ENCODE measurements around the gene NTM.

Gene NTM

GRCh38 chr11:132095230-132096131 is 725.1 kb downstream of the NTM start:
- DNase-seq = no peak

GRCh38 chr11:132096132-132096825 is 725.9 kb downstream of the NTM start:
- DNase-seq = no peak

GRCh38 chr11:132099692-132100091 is 729.3 kb downstream of the NTM start:
- no peak for DNase-seq

GRCh38 chr11:132100583-132100982 is 730.2 kb downstream of the NTM start:
- no peak for DNase-seq

GRCh38 chr11:132101881-132102280 is 731.5 kb downstream of the NTM start:
- peak; percentile 74 for DNase-seq

GRCh38 chr11:132103021-132103420 is 732.6 kb downstream of the NTM start:
- DNase-seq = no peak

GRCh38 chr11:132106096-132106982 is 735.9 kb downstream of the NTM start:
- DNase-seq = no peak

- peak; percentile 42 for DNase-seq
These were observed 740.9 kb downstream of the NTM start for GRCh38 chr11:132111316-132111715.

- DNase-seq = peak; percentile 90
These were observed 741.4 kb downstream of the NTM start for GRCh38 chr11:132111838-132112237.

- no peak for DNase-seq
These were observed 742.4 kb downstream of the NTM start for GRCh38 chr11:132112846-132113245.

GRCh38 chr11:132114185-132114584 is 743.8 kb downstream of the NTM start:
- peak; percentile 52 for DNase-seq

GRCh38 chr11:132114743-132115142 is 744.3 kb downstream of the NTM start:
- DNase-seq = peak; percentile 38

- peak; percentile 49 for DNase-seq
These were observed 745.0 kb downstream of the NTM start for GRCh38 chr11:132115454-132115853.

GRCh38 chr11:132116516-132116915 is 746.1 kb downstream of the NTM start:
- no peak for DNase-seq

- DNase-seq = no peak
These were observed 748.2 kb downstream of the NTM start for GRCh38 chr11:132118661-132119060.

- no peak for DNase-seq
These were observed 749.2 kb downstream of the NTM start for GRCh38 chr11:132119573-132119972.

- DNase-seq = peak; percentile 31
These were observed 752.3 kb downstream of the NTM start for GRCh38 chr11:132122735-132123134.

GRCh38 chr11:132123449-132123848 is 753.0 kb downstream of the NTM start:
- no peak for DNase-seq

- no peak for DNase-seq
These were observed 753.7 kb downstream of the NTM start for GRCh38 chr11:132123854-132124835.

GRCh38 chr11:132125988-132126871 is 755.8 kb downstream of the NTM start:
- DNase-seq = peak; percentile 54
